PFSK-1 (cell line): ENCODE data around the gene PLSCR1.
A peak's percentile ranks its signal among the peaks of the same experiment; 100 is the strongest.

ENCODE experiments used
- FOXP2 ChIP-seq: optimal IDR thresholded peaks from 2 replicates; pipeline ENCODE3; 2011; ENCODE audit warnings: borderline replicate concordance, control low read depth, inconsistent platforms; ENCODE audit not compliant: insufficient read depth; ENCODE audit errors: extremely low read length, extremely low read depth
- POLR2AphosphoS5 ChIP-seq: IDR thresholded peaks from 2 replicates; pipeline ENCODE4 v1.6.1; 2012; ENCODE audit warnings: low read depth, mild to moderate bottlenecking, control low read depth, low read length, moderate library complexity
- REST ChIP-seq, 2 experiments: IDR thresholded peaks; 2 replicates each; pipeline versions ENCODE4 v1.6.1 to v1.8.0; 2011 to 2012; ENCODE audit warnings: low read depth in 2 of 2, low read length in 2 of 2, control low read depth in 1 of 2, inconsistent platforms in 1 of 2, mild to moderate bottlenecking in 1 of 2, moderate library complexity in 1 of 2; ENCODE audit not compliant: insufficient read depth in 1 of 2
- SIN3A ChIP-seq: IDR thresholded peaks from 2 replicates; pipeline ENCODE4 v1.6.1; 2012; ENCODE audit warnings: mild to moderate bottlenecking, low read length, moderate library complexity, borderline replicate concordance; ENCODE audit not compliant: insufficient read depth
- TAF1 ChIP-seq: IDR thresholded peaks from 2 replicates; pipeline ENCODE4 v1.6.1; 2012; ENCODE audit warnings: low read length, control low read depth, borderline replicate concordance; ENCODE audit not compliant: insufficient read depth

Gene PLSCR1

GRCh38 chr3:146537603-146538002 is 6.8 kb downstream of the PLSCR1 start:
- TF ChIP-seq REST (IDR thresholded peaks at IDR 0.05; ENCODE audit: insufficient read depth in 1 of 2, low read depth in 2 of 2, low read length in 2 of 2): no peak

GRCh38 chr3:146536681-146537080 is 7.7 kb downstream of the PLSCR1 start:
- TF ChIP-seq POLR2AphosphoS5: no peak
- TF ChIP-seq REST (IDR thresholded peaks at IDR 0.05; ENCODE audit: insufficient read depth in 1 of 2, low read depth in 2 of 2, low read length in 2 of 2): no peak
- TF ChIP-seq SIN3A: no peak
- no peak for TF ChIP-seq TAF1
- TF ChIP-seq FOXP2: no peak

- TF ChIP-seq FOXP2 (peak; percentile 15), SIN3A (no peak), TAF1 (no peak), REST (IDR thresholded peaks at IDR 0.05; ENCODE audit: insufficient read depth in 1 of 2, low read depth in 2 of 2, low read length in 2 of 2) (no peak), POLR2AphosphoS5 (no peak)
These were observed 12.0 kb downstream of the PLSCR1 start for GRCh38 chr3:146532406-146532805.

GRCh38 chr3:146530609-146531008 is 13.8 kb downstream of the PLSCR1 start:
- TF ChIP-seq REST (IDR thresholded peaks at IDR 0.05; ENCODE audit: insufficient read depth in 1 of 2, low read depth in 2 of 2, low read length in 2 of 2) (no peak), POLR2AphosphoS5 (no peak), FOXP2 (no peak), SIN3A (no peak), TAF1 (no peak)

- TF ChIP-seq POLR2AphosphoS5 (no peak), REST (IDR thresholded peaks at IDR 0.05; ENCODE audit: insufficient read depth in 1 of 2, low read depth in 2 of 2, low read length in 2 of 2) (no peak), TAF1 (no peak), SIN3A (no peak), FOXP2 (no peak)
These were observed 15.4 kb downstream of the PLSCR1 start for GRCh38 chr3:146529021-146529420.
